ENCODE results near the gene NAPSA. TPM values are rescaled to one million over a fixed set of nuclear protein-coding genes. Genes with fewer than 3 reads are reported as not detected.

The NAPSA gene
- total RNA-seq, 6 experiments from 2014 or later = 0.19 to 2.2 (median 1.0) TPM

DNA sequence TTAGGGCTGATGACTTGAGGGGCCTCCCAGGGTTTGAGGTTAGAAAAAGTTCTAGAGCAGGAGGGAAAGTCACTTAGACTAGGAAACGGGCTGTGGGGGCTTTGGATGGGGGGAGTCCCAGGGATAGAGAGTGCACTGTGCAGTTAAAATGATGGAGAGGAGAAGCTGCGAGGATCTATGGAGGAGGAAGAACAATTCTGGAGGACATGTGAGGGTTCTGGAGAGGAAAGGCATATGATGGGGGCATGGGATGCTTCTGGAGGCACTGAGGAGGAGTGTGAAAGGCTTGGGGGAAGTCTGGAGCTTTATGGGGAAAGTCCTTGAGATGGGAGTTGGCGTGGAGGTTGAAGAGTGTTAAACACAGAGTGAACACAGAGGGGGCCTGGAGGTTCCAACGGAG lies 38.4 kb downstream of the NAPSA start:
- TF ChIP-seq CTCF (IDR thresholded peaks at IDR 0.05) (no peak), POLR2A (IDR thresholded peaks at IDR 0.05) (no peak)
- no peak overlapping the region for H3K27ac ChIP-seq
- H3K27me3 ChIP-seq = no peaks in the 10 kb centered on the region
- no peaks in the 10 kb centered on the region for H3K9me3 ChIP-seq
- no peak overlapping the region for H3K4me3 ChIP-seq
- peaks cover 0 to 16% (median 6%) of the 10 kb centered on the region in 4 donors for H3K4me1 ChIP-seq
- intact Hi-C loops (cut with DNase I) = no loop called here
- ATAC-seq (no peak), DNase-seq (peak in 1 of 3 donors; percentile 11)
- H3K36me3 ChIP-seq = no peaks in the 10 kb centered on the region
- 47% methylated on average over 3 of the region's 4 CpGs for WGBS (ENCODE audit: insufficient coverage, low coverage, low lambda C conversion rate, missing lambda C conversion rate)

- no peak for ATAC-seq
- WGBS (ENCODE audit: insufficient coverage, low coverage, low lambda C conversion rate, missing lambda C conversion rate) = 3% methylated on average over 11 of the region's 26 CpGs
- intact Hi-C loops (cut with DNase I) = no loop called here
- peaks cover 0 to 16% (median 6%) of the 10 kb centered on the region in 4 donors for H3K4me1 ChIP-seq
- H3K36me3 ChIP-seq = no peaks in the 10 kb centered on the region
- H3K4me3 ChIP-seq = no peak overlapping the region
- TF ChIP-seq CTCF (IDR thresholded peaks at IDR 0.05) = no peak
- TF ChIP-seq POLR2A (IDR thresholded peaks at IDR 0.05) = no peak
- no peaks in the 10 kb centered on the region for H3K9me3 ChIP-seq
- H3K27me3 ChIP-seq = no peaks in the 10 kb centered on the region
- peak in 1 of 3 donors; percentile 51 for DNase-seq
- H3K27ac ChIP-seq = no peak overlapping the region
These were observed 39.3 kb downstream of the NAPSA start for GRCh38 chr19:50326101-50326664.

DNA sequence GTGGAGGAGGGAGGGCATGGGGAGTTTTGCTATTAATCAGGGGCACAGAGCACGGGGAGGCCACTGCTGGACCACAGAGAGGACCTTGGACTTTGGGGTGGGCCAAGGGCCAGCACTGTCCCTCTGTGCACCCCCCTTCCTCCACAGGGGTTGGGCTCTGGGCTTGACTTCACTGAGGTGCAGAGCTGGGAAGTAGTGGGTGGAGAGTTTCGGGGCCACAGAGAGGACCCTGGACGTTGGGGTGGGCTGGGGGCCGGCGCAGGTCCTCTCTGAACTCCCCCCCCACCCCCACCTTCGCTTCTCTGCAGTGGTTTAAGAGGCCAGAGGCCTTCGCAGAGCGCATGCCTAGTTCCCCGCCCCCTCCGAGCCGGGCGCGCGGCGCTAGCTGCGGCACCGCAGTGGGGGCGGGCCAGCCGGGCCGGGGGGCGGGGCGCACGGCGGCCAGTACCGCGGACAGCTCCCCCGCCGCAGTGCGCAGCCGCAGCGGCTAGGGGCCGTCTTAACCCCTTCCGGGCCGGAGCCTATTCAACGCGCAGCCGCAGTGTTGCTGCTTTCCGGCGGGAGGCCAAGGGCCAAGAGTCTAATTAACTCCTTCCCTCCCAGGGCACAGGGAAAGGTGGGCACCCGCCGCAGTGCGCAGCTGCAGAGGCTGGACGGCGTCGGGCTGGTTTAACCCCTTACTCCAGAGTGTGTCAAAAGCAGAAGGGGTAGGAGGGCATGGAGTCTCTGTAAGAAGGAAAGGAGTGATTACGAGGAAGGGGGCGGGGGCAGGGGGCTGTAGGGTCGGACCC lies 39.9 kb downstream of the NAPSA start:
- Histone ChIP-seq H3K27me3 (no peaks in the 10 kb centered on the region), H3K27ac (no peak overlapping the region), H3K9me3 (no peaks in the 10 kb centered on the region), H3K4me3 (no peak overlapping the region), H3K4me1 (peaks cover 0 to 16% (median 6%) of the 10 kb centered on the region in 4 donors), H3K36me3 (no peaks in the 10 kb centered on the region)
- DNase-seq = peak; percentile 76 to 80 (median 78)
- intact Hi-C loops (cut with DNase I) = no loop called here
- WGBS (ENCODE audit: insufficient coverage, low coverage, low lambda C conversion rate, missing lambda C conversion rate) = 40% methylated on average over 1 of the region's 48 CpGs
- TF ChIP-seq POLR2A (IDR thresholded peaks at IDR 0.05) (no peak), CTCF (IDR thresholded peaks at IDR 0.05) (no peak)
- ATAC-seq = peak; percentile 35 to 53 (median 41)

GRCh38 chr19:50324331-50324730 lies 41.1 kb downstream of the NAPSA start:
- no peak overlapping the region for H3K4me3 ChIP-seq
- WGBS (ENCODE audit: insufficient coverage, low coverage, low lambda C conversion rate, missing lambda C conversion rate) = 86% methylated on average over 10 of the region's 11 CpGs
- TF ChIP-seq POLR2A (IDR thresholded peaks at IDR 0.05) (no peak), CTCF (IDR thresholded peaks at IDR 0.05) (no peak)
- H3K4me1 ChIP-seq = peaks cover 0 to 13% (median 3%) of the 10 kb centered on the region in 4 donors
- intact Hi-C loops (cut with DNase I) = no loop called here
- no peak for DNase-seq
- no peak for ATAC-seq
- H3K27me3 ChIP-seq = no peaks in the 10 kb centered on the region
- H3K36me3 ChIP-seq = no peaks in the 10 kb centered on the region
- H3K27ac ChIP-seq = no peak overlapping the region
- H3K9me3 ChIP-seq = no peaks in the 10 kb centered on the region

Measured in right lobe of liver (tissue), 6 donors.